ENCODE measurements around the gene SYT17. TPM values are rescaled to one million over a fixed set of nuclear protein-coding genes. Genes with fewer than 3 reads are reported as not detected.

The SYT17 gene
- polyA plus RNA-seq, 2 of the 4 experiments (the other 2 are of a cell fraction): 9.8 to 18.7 TPM

GRCh38 chr16:19172098-19172780, 4.2 kb downstream of the SYT17 start:
- H3K4me1 ChIP-seq: peaks cover 8% of the 10 kb centered on the region; the same call in 2 of the 3 replicates
- no peak for DNase-seq (ENCODE audit: low read depth in 1 of 2, low spot score in 1 of 2)
- ChIA-PET POLR2A (interaction anchor here (0.6 kb wide), 1 partner anchor 12 kb away, joined by 3 read pairs; no protein-coding TSS in a partner anchor), CTCF (interaction anchor here (0.6 to 0.9 kb wide), 3 partner anchors 11 to 839 kb away, joined by 3 to 4 read pairs (median 3); no protein-coding TSS in a partner anchor)
- H3K4me3 ChIP-seq: no peak overlapping the region
- no peak for TF ChIP-seq SMC3 (IDR thresholded peaks at IDR 0.05)
- no peak for TF ChIP-seq PBX3 (IDR thresholded peaks at IDR 0.05)
- TF ChIP-seq PHF8 (IDR thresholded peaks at IDR 0.05; ENCODE audit: borderline replicate concordance, low read depth): no peak
- TF ChIP-seq CBX8 (IDR thresholded peaks at IDR 0.05): no peak
- no peak overlapping the region for H3K27ac ChIP-seq
- no peak overlapping the region for H3K4me2 ChIP-seq
- H3K9me3 ChIP-seq: no peaks in the 10 kb centered on the region
- ATAC-seq: no peak
- no peak for FAIRE-seq
- 83% methylated on average over 12 of the region's 12 CpGs for WGBS (ENCODE audit: missing lambda C conversion rate)

GRCh38 chr16:19173059-19173458, 5.0 kb downstream of the SYT17 start:
- ATAC-seq: no peak
- H3K4me3 ChIP-seq: no peak overlapping the region
- no peak for FAIRE-seq
- no peak overlapping the region for H3K4me2 ChIP-seq
- ChIA-PET CTCF (interaction anchor here (0.8 to 1.3 kb wide), 3 partner anchors 38 to 217 kb away, joined by 3 to 5 read pairs (median 3); no protein-coding TSS in a partner anchor), POLR2A (no interaction called here)
- peaks cover 6% of the 10 kb centered on the region; the same call in 1 of the 3 replicates for H3K4me1 ChIP-seq
- H3K9me3 ChIP-seq: no peaks in the 10 kb centered on the region
- WGBS (ENCODE audit: missing lambda C conversion rate): 78% methylated on average over 7 of the region's 8 CpGs
- no peak for DNase-seq (ENCODE audit: low read depth in 1 of 2, low spot score in 1 of 2)
- no peak for TF ChIP-seq FOXS1 (CRISPR knock-in tag; IDR thresholded peaks at IDR 0.05)
- TF ChIP-seq, protein P1, sequence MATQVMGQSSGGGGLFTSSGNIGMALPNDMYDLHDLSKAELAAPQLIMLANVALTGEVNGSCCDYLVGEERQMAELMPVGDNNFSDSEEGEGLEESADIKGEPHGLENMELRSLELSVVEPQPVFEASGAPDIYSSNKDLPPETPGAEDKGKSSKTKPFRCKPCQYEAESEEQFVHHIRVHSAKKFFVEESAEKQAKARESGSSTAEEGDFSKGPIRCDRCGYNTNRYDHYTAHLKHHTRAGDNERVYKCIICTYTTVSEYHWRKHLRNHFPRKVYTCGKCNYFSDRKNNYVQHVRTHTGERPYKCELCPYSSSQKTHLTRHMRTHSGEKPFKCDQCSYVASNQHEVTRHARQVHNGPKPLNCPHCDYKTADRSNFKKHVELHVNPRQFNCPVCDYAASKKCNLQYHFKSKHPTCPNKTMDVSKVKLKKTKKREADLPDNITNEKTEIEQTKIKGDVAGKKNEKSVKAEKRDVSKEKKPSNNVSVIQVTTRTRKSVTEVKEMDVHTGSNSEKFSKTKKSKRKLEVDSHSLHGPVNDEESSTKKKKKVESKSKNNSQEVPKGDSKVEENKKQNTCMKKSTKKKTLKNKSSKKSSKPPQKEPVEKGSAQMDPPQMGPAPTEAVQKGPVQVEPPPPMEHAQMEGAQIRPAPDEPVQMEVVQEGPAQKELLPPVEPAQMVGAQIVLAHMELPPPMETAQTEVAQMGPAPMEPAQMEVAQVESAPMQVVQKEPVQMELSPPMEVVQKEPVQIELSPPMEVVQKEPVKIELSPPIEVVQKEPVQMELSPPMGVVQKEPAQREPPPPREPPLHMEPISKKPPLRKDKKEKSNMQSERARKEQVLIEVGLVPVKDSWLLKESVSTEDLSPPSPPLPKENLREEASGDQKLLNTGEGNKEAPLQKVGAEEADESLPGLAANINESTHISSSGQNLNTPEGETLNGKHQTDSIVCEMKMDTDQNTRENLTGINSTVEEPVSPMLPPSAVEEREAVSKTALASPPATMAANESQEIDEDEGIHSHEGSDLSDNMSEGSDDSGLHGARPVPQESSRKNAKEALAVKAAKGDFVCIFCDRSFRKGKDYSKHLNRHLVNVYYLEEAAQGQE (IDR thresholded peaks at IDR 0.05): no peak
- TF ChIP-seq E2F6 (IDR thresholded peaks at IDR 0.05; ENCODE audit: borderline replicate concordance, low read depth): no peak
- no peak for TF ChIP-seq HMGXB4 (CRISPR knock-in tag; IDR thresholded peaks at IDR 0.05; ENCODE audit: borderline replicate concordance)
- TF ChIP-seq KDM5A (IDR thresholded peaks at IDR 0.05): no peak
- TF ChIP-seq HES2 (IDR thresholded peaks at IDR 0.05): no peak
- TF ChIP-seq SMC3 (IDR thresholded peaks at IDR 0.05): no peak
- no peak for TF ChIP-seq HOXB5 (CRISPR knock-in tag; IDR thresholded peaks at IDR 0.05)
- TF ChIP-seq RCOR1 (IDR thresholded peaks at IDR 0.05; ENCODE audit: low read depth, low read length): no peak
- no peak for TF ChIP-seq ESRRA (IDR thresholded peaks at IDR 0.05; ENCODE audit: borderline replicate concordance, low read length)
- TF ChIP-seq FOSB (CRISPR knock-in tag; IDR thresholded peaks at IDR 0.05): no peak
- no peak for TF ChIP-seq GATA3 (IDR thresholded peaks at IDR 0.05; ENCODE audit: borderline replicate concordance)
- no peak for TF ChIP-seq RFX5 (IDR thresholded peaks at IDR 0.05)
- no peak for TF ChIP-seq POLR2A (IDR thresholded peaks at IDR 0.05; ENCODE audit: low read length)
- TF ChIP-seq HOXA7 (CRISPR knock-in tag; IDR thresholded peaks at IDR 0.05): no peak
- no peak for TF ChIP-seq POLR2AphosphoS2 (conservative IDR thresholded peaks at IDR 0.05; ENCODE audit: low read length)
- no peak overlapping the region for H3K27ac ChIP-seq

Data from A549 (cell line).